K562 (cell line): ENCODE results near the gene ANKRD13B. TPM values are rescaled to one million over a fixed set of nuclear protein-coding genes. Genes with fewer than 3 reads are reported as not detected.
A peak's percentile ranks its signal among the peaks of the same experiment; 100 is the strongest.

Experiments
- ATAC-seq: fragments of 200-7000 bp; cut with Tn5 transposase; 3 replicates; pipeline ENCODE4 v1.9.1; 2020; ENCODE audit warnings: moderate library complexity
- BruUV-seq: library from RNA; stranded (reverse); fragments of 400-500 nt; replicated peaks from 2 replicates; lab custom pipeline; 2021; lab: Mats Ljungman, UMichigan
- CTCF ChIA-PET: fragments of 300-600 bp; formaldehyde crosslinking; extraction: SDS; loops from one replicate; lab custom pipeline; 2021; ENCODE audit warnings: low intra/inter-chr PET ratio; lab: Yijun Ruan, JAX
- POLR2A ChIA-PET: fragments of 300-600, 350-650 bp; sonication (Branson Sonifier 250); formaldehyde crosslinking; extraction: SDS; loops from one replicate; lab custom pipeline; 2021; ENCODE audit warnings: antibody characterized with exemption, inconsistent platforms; lab: Yijun Ruan, JAX
- DNase-seq, 4 experiments: peaks; one replicate each; pipeline versions ENCODE4 v3.0.0 to v3.0.0-alpha.2; 2011 to 2018; ENCODE audit warnings: low spot score in 3 of 4, mixed read lengths in 3 of 4; ENCODE audit errors: extremely low read depth in 1 of 4
- FAIRE-seq: peaks from 2 replicates; lab custom pipeline; 2011; peaks lifted over from hg19 to GRCh38; lab: Jason Lieb, UNC
- H2AFZ ChIP-seq: 2 replicates; pipeline ENCODE4 v1.6.0; 2011; ENCODE audit warnings: low read depth, low read length, control low read depth, inconsistent platforms
- H3K27ac ChIP-seq: fragments of 200-600 bp; 3 replicates; pipeline ENCODE4 v1.8.0; 2011; ENCODE audit warnings: low read depth, mild to moderate bottlenecking, control low read depth, inconsistent platforms, low read length, moderate library complexity, mixed read lengths; ENCODE audit errors: extremely low read depth
- H3K27me3 ChIP-seq, 2 experiments: fragments of 300-600 bp in 1 of 2; 2 replicates in 1 of 2; 3 replicates in 1 of 2; pipeline versions ENCODE4 v1.6.0 to v1.8.0; 2011; ENCODE audit warnings: inconsistent platforms in 2 of 2, low read length in 2 of 2, mild to moderate bottlenecking in 1 of 2, mixed read lengths in 1 of 2, moderate library complexity in 1 of 2; ENCODE audit not compliant: control insufficient read depth in 2 of 2, insufficient read depth in 2 of 2
- H3K36me3 ChIP-seq: fragments of 300-600 bp; 3 replicates; pipeline ENCODE4 v1.8.0; 2011; ENCODE audit warnings: mild to moderate bottlenecking, low read length, inconsistent platforms; ENCODE audit not compliant: control insufficient read depth, insufficient read depth
- H3K4me1 ChIP-seq, 2 experiments: fragments of 200-600 bp in 1 of 2; replicated peaks in 1 of 2; 2 replicates in 1 of 2; 3 replicates in 1 of 2; pipeline versions ENCODE4 v1.5.1 to v1.8.0; 2011; ENCODE audit warnings: inconsistent platforms in 2 of 2, low read length in 2 of 2, mild to moderate bottlenecking in 1 of 2, mixed read lengths in 1 of 2, moderate library complexity in 1 of 2; ENCODE audit not compliant: control insufficient read depth in 2 of 2, insufficient read depth in 2 of 2
- H3K4me2 ChIP-seq: 2 replicates; pipeline ENCODE4 v1.6.1; 2011; ENCODE audit warnings: low read length, control low read depth, inconsistent platforms, mixed read lengths; ENCODE audit not compliant: insufficient read depth
- H3K4me3 ChIP-seq: fragments of 200-600 bp; sonication (generic), shearing (Covaris generic); 2 replicates; pipeline ENCODE4 v1.5.1; 2016; ENCODE audit warnings: control low read depth, inconsistent platforms
- H3K79me2 ChIP-seq: fragments of 200-600 bp; 3 replicates; pipeline ENCODE4 v1.8.0; 2011; ENCODE audit warnings: low read length, inconsistent platforms; ENCODE audit not compliant: control insufficient read depth, insufficient read depth
- H3K9ac ChIP-seq, 2 experiments: 2 replicates each; pipeline versions ENCODE4 v1.6.0 to v1.6.1; 2011; ENCODE audit warnings: low read depth in 2 of 2, low read length in 2 of 2, control low read depth in 1 of 2, inconsistent platforms in 1 of 2, mild to moderate bottlenecking in 1 of 2, mixed read lengths in 1 of 2; ENCODE audit not compliant: insufficient read depth in 1 of 2
- H3K9me1 ChIP-seq: one replicate; pipeline ENCODE4 v1.6.0; 2011; ENCODE audit warnings: inconsistent platforms, mild to moderate bottlenecking, low read length, moderate library complexity; ENCODE audit not compliant: control insufficient read depth, insufficient read depth
- H3K9me3 ChIP-seq: replicated peaks from 2 replicates; pipeline ENCODE4 v1.5.1; 2011; ENCODE audit warnings: low read depth, low read length, inconsistent platforms; ENCODE audit not compliant: control insufficient read depth, insufficient read depth
- H4K20me1 ChIP-seq: replicated peaks from 2 replicates; pipeline ENCODE4 v1.6.1; 2011; ENCODE audit warnings: low read length, inconsistent platforms, mixed read lengths; ENCODE audit not compliant: control insufficient read depth, insufficient read depth
- MXI1 ChIP-seq: IDR thresholded peaks from 2 replicates; pipeline ENCODE4 v1.6.1; 2011; ENCODE audit warnings: low read depth, mild to moderate bottlenecking, improper control_type of control experiment, low read length
- NFXL1 ChIP-seq: fragments of 450-650 bp; formaldehyde crosslinking; IDR thresholded peaks from 2 replicates; pipeline ENCODE4 v1.4.0; 2021; ENCODE audit warnings: mild to moderate bottlenecking
- WGBS: fragments of 100-300 bp; shearing (Covaris generic); methylation state at CpG from one replicate; pipeline ENCODE4 v1.1.6; 2016; ENCODE audit warnings: low coverage, mixed read lengths; ENCODE audit not compliant: insufficient coverage; ENCODE audit errors: missing lambda C conversion rate; 5-methylcytosine and 5-hydroxymethylcytosine counted together
- in situ Hi-C: fragments of 300-500 bp; cut with MboI; formaldehyde crosslinking; loops from 4 replicates; pipeline ENCODE4 v1.15.0; 2018; ENCODE audit warnings: inconsistent platforms, mixed read lengths
- intact Hi-C: fragments of 100-400 bp; cut with micrococcal nuclease; formaldehyde crosslinking; loops from 2 replicates; pipeline ENCODE4 v1.14.2; 2022
- polyA plus RNA-seq, 8 experiments: library from polyadenylated mRNA; depleted of rRNA in 4 of 8; stranded (reverse) in 5 of 8; unstranded in 3 of 8; fragments of >200 nt; fragmentation: Nextera tagmentation in 2 of 8; fragmentation: Illumina TruSeq in 1 of 8; extraction: Ambion mirVana in 2 of 8; extraction: Trizol in 1 of 8; gene quantifications; 2 replicates each; pipeline versions ENCODE4 v1.2.1 to v1.2.3, GENCODE V29; 2011 to 2014; ENCODE audit warnings: inconsistent platforms in 1 of 8, missing spikeins in 1 of 8
- total RNA-seq, 7 experiments: library from RNA; depleted of rRNA in 6 of 7; stranded (reverse); fragments of >200 nt in 6 of 7; fragmentation: Illumina TruSeq in 2 of 7; extraction: Trizol in 2 of 7; gene quantifications; 2 replicates each; pipeline versions ENCODE4 v1.2.1 to v1.2.3, GENCODE V29; 2011 to 2021; ENCODE audit warnings: low replicate concordance in 1 of 7
- TF ChIP-seq, protein P1 (sequence below): fragments of 450-650 bp; IDR thresholded peaks from 2 replicates; pipeline ENCODE4 v1.6.1; 2016; ENCODE audit warnings: mild to moderate bottlenecking, moderate library complexity
- TF ChIP-seq, protein P2 (sequence below), 2 experiments: fragments of 450-650 bp; IDR thresholded peaks; 2 replicates each; pipeline ENCODE4 v1.6.1; 2018; ENCODE audit warnings: mild to moderate bottlenecking in 2 of 2, low read depth in 1 of 2; ENCODE audit not compliant: partially characterized antibody in 2 of 2

ANKRD13B gene
- total and polyA plus RNA-seq, 9 of the 15 experiments (the other 6 are each of a cell fraction or from before 2014, with no cell fraction given) = 0.15 to 28.1 (median 4.6) TPM

DNA sequence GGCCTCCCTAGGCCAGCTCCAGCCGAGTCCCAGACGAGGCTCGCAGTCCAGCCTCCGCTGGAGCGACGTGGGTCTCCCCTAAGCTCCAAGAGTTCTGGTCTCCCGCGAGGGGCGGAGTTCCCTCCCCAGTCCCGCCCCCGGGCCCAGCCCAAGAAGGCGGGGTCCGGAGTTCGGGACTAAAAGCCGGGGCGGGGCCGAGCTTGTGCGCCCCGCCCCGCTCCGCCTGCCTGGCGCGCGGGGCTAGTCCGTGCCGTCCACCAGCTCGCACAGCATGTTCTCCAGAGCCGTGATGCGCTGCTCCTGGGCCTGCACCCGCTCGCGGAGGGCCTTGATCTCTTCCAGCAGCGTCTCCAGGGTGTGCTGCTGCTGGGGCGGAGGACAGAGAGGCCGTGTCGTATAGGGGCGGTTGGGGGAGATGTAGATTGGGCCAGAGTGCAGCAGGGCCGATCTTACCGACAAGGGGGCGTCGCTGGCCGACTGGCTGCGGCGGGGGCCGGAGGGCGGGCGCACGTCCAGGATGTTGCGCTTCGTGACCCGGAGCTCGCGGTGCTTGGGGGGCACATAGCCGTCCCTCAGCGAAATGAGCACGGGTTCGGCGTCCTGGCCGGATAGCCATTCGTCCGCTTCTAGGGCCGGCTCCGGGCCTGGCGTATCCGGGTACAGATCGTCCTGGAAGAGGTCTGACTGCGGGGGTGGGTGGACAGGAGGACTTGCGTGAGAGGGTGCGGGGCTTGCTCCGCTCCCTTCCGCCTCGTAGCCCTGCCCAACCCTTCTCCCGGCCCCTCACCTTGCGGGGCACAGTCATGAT, 22.8 kb downstream of the ANKRD13B start:
- in situ Hi-C loops (no loop called here), intact Hi-C loops (loop anchor here (1.0 to 10.0 kb wide), 2 partner anchors 35 to 471 kb away; no protein-coding TSS in a partner anchor)
- BruUV-seq = no TSS peak
- DNase-seq (peak; percentile 92 to 98 (median 96)), FAIRE-seq (peak; percentile 83), ATAC-seq (peak; percentile 93)
- H3K4me3 ChIP-seq = peak overlapping the region; percentile 35
- no peak overlapping the region for H3K27ac ChIP-seq
- H2AFZ ChIP-seq = peak overlapping the region; percentile 92
- H3K4me2 ChIP-seq = peak overlapping the region; percentile 81
- H3K4me1 ChIP-seq = peaks cover 27 to 61% of the 10 kb centered on the region in 2 experiments
- H3K36me3 ChIP-seq = no peaks in the 10 kb centered on the region; the same call in 2 of the 3 replicates
- ChIA-PET POLR2A (interaction anchor here (0.5 to 1.0 kb wide), 6 partner anchors 28 to 775 kb away, joined by 3 to 4 read pairs (median 3); no protein-coding TSS in a partner anchor), CTCF (interaction anchor here (0.7 kb wide), 1 partner anchor 490 kb away, joined by 5 read pairs; no protein-coding TSS in a partner anchor)
- H3K9me3 ChIP-seq = no peaks in the 10 kb centered on the region
- WGBS = 11% methylated on average over 38 of the region's 74 CpGs
- H3K79me2 ChIP-seq = no peaks in the 10 kb centered on the region
- no peaks in the 10 kb centered on the region for H3K9me1 ChIP-seq
- no peaks in the 10 kb centered on the region; the same call in 1 of the 2 replicates for H4K20me1 ChIP-seq
- no peaks in the 10 kb centered on the region for H3K27me3 ChIP-seq
- H3K9ac ChIP-seq = peak overlapping the region in 1 of 2 experiments; percentile 92; a peak in 3 of 4 replicates
- TF ChIP-seq, protein P1, sequence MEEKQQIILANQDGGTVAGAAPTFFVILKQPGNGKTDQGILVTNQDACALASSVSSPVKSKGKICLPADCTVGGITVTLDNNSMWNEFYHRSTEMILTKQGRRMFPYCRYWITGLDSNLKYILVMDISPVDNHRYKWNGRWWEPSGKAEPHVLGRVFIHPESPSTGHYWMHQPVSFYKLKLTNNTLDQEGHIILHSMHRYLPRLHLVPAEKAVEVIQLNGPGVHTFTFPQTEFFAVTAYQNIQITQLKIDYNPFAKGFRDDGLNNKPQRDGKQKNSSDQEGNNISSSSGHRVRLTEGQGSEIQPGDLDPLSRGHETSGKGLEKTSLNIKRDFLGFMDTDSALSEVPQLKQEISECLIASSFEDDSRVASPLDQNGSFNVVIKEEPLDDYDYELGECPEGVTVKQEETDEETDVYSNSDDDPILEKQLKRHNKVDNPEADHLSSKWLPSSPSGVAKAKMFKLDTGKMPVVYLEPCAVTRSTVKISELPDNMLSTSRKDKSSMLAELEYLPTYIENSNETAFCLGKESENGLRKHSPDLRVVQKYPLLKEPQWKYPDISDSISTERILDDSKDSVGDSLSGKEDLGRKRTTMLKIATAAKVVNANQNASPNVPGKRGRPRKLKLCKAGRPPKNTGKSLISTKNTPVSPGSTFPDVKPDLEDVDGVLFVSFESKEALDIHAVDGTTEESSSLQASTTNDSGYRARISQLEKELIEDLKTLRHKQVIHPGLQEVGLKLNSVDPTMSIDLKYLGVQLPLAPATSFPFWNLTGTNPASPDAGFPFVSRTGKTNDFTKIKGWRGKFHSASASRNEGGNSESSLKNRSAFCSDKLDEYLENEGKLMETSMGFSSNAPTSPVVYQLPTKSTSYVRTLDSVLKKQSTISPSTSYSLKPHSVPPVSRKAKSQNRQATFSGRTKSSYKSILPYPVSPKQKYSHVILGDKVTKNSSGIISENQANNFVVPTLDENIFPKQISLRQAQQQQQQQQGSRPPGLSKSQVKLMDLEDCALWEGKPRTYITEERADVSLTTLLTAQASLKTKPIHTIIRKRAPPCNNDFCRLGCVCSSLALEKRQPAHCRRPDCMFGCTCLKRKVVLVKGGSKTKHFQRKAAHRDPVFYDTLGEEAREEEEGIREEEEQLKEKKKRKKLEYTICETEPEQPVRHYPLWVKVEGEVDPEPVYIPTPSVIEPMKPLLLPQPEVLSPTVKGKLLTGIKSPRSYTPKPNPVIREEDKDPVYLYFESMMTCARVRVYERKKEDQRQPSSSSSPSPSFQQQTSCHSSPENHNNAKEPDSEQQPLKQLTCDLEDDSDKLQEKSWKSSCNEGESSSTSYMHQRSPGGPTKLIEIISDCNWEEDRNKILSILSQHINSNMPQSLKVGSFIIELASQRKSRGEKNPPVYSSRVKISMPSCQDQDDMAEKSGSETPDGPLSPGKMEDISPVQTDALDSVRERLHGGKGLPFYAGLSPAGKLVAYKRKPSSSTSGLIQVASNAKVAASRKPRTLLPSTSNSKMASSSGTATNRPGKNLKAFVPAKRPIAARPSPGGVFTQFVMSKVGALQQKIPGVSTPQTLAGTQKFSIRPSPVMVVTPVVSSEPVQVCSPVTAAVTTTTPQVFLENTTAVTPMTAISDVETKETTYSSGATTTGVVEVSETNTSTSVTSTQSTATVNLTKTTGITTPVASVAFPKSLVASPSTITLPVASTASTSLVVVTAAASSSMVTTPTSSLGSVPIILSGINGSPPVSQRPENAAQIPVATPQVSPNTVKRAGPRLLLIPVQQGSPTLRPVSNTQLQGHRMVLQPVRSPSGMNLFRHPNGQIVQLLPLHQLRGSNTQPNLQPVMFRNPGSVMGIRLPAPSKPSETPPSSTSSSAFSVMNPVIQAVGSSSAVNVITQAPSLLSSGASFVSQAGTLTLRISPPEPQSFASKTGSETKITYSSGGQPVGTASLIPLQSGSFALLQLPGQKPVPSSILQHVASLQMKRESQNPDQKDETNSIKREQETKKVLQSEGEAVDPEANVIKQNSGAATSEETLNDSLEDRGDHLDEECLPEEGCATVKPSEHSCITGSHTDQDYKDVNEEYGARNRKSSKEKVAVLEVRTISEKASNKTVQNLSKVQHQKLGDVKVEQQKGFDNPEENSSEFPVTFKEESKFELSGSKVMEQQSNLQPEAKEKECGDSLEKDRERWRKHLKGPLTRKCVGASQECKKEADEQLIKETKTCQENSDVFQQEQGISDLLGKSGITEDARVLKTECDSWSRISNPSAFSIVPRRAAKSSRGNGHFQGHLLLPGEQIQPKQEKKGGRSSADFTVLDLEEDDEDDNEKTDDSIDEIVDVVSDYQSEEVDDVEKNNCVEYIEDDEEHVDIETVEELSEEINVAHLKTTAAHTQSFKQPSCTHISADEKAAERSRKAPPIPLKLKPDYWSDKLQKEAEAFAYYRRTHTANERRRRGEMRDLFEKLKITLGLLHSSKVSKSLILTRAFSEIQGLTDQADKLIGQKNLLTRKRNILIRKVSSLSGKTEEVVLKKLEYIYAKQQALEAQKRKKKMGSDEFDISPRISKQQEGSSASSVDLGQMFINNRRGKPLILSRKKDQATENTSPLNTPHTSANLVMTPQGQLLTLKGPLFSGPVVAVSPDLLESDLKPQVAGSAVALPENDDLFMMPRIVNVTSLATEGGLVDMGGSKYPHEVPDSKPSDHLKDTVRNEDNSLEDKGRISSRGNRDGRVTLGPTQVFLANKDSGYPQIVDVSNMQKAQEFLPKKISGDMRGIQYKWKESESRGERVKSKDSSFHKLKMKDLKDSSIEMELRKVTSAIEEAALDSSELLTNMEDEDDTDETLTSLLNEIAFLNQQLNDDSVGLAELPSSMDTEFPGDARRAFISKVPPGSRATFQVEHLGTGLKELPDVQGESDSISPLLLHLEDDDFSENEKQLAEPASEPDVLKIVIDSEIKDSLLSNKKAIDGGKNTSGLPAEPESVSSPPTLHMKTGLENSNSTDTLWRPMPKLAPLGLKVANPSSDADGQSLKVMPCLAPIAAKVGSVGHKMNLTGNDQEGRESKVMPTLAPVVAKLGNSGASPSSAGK = peak; percentile 87
- TF ChIP-seq NFXL1 (CRISPR knock-in tag) = no peak
- TF ChIP-seq MXI1 = no peak
- TF ChIP-seq, protein P2, sequence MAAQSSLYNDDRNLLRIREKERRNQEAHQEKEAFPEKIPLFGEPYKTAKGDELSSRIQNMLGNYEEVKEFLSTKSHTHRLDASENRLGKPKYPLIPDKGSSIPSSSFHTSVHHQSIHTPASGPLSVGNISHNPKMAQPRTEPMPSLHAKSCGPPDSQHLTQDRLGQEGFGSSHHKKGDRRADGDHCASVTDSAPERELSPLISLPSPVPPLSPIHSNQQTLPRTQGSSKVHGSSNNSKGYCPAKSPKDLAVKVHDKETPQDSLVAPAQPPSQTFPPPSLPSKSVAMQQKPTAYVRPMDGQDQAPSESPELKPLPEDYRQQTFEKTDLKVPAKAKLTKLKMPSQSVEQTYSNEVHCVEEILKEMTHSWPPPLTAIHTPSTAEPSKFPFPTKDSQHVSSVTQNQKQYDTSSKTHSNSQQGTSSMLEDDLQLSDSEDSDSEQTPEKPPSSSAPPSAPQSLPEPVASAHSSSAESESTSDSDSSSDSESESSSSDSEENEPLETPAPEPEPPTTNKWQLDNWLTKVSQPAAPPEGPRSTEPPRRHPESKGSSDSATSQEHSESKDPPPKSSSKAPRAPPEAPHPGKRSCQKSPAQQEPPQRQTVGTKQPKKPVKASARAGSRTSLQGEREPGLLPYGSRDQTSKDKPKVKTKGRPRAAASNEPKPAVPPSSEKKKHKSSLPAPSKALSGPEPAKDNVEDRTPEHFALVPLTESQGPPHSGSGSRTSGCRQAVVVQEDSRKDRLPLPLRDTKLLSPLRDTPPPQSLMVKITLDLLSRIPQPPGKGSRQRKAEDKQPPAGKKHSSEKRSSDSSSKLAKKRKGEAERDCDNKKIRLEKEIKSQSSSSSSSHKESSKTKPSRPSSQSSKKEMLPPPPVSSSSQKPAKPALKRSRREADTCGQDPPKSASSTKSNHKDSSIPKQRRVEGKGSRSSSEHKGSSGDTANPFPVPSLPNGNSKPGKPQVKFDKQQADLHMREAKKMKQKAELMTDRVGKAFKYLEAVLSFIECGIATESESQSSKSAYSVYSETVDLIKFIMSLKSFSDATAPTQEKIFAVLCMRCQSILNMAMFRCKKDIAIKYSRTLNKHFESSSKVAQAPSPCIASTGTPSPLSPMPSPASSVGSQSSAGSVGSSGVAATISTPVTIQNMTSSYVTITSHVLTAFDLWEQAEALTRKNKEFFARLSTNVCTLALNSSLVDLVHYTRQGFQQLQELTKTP (IDR thresholded peaks at IDR 0.05; ENCODE audit: low read depth in 1 of 2, partially characterized antibody in 2 of 2) = no peak
